ENCODE results near the gene HS6ST3.
"Not testable (repeated sequence)": the region's sequence is repeated elsewhere in the genome, so short reads cannot be mapped to it uniquely, and the experiment has no call there.

HS6ST3 gene

GRCh38 chr13:96422002-96422401 is 332.1 kb downstream of the HS6ST3 start:
- DNase-seq (ENCODE audit: low read depth in 3 of 3, low spot score in 1 of 3) = no peak

DNA sequence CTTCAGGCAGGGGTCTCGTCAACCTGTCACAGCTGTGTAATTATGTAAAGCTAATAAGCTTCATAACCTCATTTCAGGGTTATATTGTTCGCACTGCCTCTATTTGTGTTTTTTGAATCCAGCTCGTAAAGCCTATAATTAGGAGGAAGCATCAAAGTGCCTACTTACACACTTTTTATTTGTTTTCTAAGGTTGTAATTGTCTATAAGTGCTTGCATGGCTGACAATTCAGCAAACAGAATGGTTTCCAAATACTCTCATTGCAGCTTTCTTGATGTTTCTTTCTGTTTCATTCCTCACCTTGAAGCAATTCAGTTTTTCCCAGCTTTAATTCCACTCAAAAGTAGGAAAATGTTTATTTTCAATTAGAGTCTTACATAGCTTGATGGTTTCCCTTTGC is 336.3 kb downstream of the HS6ST3 start:
- no peak for DNase-seq (ENCODE audit: low read depth in 3 of 3, low spot score in 1 of 3)

DNA sequence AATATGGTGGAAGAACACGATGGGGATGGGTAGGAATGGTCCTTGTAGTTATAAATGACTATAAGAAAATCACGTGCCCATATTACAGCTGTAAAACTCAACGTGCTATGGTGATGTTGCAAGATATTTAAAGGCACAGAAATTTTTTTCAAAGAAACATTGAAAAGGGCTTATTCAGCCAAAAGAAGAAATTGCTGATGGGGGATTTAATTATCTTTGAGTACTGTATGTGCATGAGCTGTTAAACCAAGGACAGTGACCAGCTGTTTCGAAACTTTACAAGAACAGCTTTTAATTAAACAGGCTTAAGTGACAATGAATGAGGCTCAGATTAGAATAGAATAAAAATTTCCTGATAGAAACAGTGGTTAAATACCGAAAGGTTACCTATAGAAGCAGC is 339.0 kb downstream of the HS6ST3 start:
- DNase-seq (ENCODE audit: low read depth in 3 of 3, low spot score in 1 of 3) = no peak

GRCh38 chr13:96431044-96431581 is 341.2 kb downstream of the HS6ST3 start:
- no peak for DNase-seq (ENCODE audit: low read depth in 3 of 3, low spot score in 1 of 3)

- DNase-seq (ENCODE audit: low read depth in 3 of 3, low spot score in 1 of 3) = no peak
These were observed 354.8 kb downstream of the HS6ST3 start for GRCh38 chr13:96444676-96445075.

GRCh38 chr13:96449920-96450319 is 360.0 kb downstream of the HS6ST3 start:
- DNase-seq (ENCODE audit: low read depth in 3 of 3, low spot score in 1 of 3) = no peak

DNA sequence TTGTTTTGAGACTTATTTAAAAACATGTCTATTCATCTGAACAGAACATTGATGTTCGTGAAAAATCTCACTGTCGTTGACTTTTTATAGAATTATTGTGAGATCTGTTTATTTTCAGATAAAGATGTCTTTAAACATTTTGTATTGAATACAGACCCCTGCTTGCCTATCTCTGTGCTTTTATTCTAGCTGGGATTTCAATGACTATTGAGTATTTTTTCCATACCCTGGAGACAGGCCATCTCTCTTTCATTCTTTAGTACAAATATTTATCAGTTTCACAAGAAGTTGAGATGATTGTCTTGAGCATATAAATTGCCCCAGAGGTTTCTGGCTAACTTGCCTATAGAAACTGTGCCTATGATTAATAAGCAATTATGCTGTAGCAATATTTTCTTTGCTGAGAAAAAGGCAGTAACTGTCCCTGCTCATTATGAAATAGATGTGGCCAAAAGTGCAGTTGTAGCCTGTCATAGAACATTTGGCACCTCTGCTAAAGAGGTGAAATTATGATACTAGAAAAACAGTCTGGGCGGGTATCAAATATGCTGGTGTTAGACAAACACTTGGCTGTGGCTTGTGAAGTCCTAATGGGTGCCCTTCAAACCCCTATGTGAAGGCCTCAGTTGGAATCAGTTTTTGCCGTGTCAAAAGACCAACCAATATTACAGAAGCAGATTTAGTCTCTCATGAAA is 360.6 kb downstream of the HS6ST3 start:
- no peak for DNase-seq (ENCODE audit: low read depth in 3 of 3, low spot score in 1 of 3)

GRCh38 chr13:96454466-96454865 is 364.6 kb downstream of the HS6ST3 start:
- DNase-seq (ENCODE audit: low read depth in 3 of 3, low spot score in 1 of 3) = no peak

DNA sequence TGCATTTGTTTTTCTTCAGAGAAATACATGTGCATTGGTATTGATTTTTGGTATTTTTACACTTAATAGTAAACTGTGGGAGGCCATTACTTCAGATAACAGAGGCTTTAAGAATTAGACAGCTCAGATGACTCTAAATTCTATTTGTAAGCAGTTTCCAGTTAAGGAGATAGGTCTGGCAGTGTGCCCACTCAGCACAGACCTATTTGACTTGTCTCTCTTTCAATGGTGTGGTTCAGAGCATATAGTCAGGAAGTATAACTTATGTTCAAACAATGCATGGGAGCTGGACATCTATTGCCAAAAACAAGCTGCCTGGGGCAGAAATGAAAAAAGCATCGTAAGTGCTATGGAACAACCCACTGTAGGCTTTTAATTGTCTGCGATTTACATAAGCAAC is 370.7 kb downstream of the HS6ST3 start:
- DNase-seq (ENCODE audit: low read depth in 3 of 3, low spot score in 1 of 3) = no peak

GRCh38 chr13:96473526-96474180 is 383.7 kb downstream of the HS6ST3 start:
- DNase-seq (ENCODE audit: low read depth in 3 of 3, low spot score in 1 of 3) = no peak

GRCh38 chr13:96474181-96474557 is 384.3 kb downstream of the HS6ST3 start:
- no peak for DNase-seq (ENCODE audit: low read depth in 3 of 3, low spot score in 1 of 3)

- no peak for DNase-seq (ENCODE audit: low read depth in 3 of 3, low spot score in 1 of 3)
These were observed 385.2 kb downstream of the HS6ST3 start for GRCh38 chr13:96475103-96475502.

GRCh38 chr13:96481482-96481881 is 391.6 kb downstream of the HS6ST3 start:
- DNase-seq (ENCODE audit: low read depth in 3 of 3, low spot score in 1 of 3) = no peak

GRCh38 chr13:96490496-96490989 is 400.6 kb downstream of the HS6ST3 start:
- no peak for DNase-seq (ENCODE audit: low read depth in 3 of 3, low spot score in 1 of 3)

DNA sequence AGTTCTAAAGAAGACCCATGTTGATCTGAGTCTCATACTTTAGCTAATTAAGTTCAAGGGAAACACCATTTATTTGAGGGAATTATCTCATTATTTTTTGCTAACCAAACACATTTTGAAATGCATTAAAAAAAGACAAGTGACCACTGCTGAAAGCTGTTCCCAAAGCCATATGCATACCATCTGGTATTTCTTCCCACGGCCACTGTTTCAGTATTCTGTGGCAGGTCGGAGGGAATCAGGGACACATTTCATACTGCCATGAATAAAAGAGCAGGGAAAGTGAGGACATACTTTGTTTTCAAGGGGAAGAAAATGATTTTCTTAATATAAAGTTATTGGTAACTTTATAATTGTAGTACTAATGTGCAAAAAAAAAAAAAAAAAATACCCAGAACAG is 401.2 kb downstream of the HS6ST3 start:
- DNase-seq (ENCODE audit: low read depth in 3 of 3, low spot score in 1 of 3) = no peak

GRCh38 chr13:96492766-96493165 is 402.9 kb downstream of the HS6ST3 start:
- no peak for DNase-seq (ENCODE audit: low read depth in 3 of 3, low spot score in 1 of 3)

DNA sequence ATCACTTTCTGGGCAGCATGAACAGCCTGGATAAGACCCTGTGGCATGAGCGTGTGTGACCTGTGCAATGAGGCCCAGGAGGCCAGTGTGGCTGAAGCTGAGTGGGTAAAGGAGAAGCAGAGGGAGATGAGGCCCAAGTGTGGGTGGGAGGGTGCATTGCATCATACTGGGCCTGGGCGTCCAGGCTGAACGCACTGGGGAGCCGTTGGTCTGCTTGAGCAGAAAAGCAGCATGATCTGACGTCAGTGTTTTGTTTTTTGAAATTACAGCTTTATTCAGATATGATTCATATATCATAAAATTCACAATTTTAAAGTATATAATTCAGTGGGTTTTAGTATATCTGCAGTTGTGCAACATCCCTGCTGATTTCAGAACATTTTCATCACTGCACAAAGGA is 409.7 kb downstream of the HS6ST3 start:
- DNase-seq (ENCODE audit: low read depth in 3 of 3, low spot score in 1 of 3) = no peak

DNA sequence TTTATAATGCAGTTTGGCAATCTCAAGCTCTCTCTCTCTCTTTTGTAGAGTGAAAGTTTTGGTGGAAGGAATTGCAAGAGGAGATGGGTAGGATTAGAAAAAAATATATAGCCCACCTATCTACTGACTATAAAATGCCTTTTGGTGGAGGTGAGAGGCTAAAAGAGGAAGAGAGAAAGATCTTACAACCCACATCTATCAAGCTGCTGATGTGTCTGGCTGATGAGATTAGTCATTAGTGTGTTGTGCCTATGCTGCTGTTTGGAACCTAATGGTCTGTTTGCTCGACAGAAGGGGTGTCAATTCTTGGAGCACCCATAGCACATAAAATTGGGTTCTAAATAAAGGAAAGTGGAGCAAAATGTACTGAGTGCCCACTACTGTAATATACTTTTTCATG is 411.0 kb downstream of the HS6ST3 start:
- DNase-seq (ENCODE audit: low read depth in 3 of 3, low spot score in 1 of 3) = no peak

GRCh38 chr13:96503481-96503880 is 413.6 kb downstream of the HS6ST3 start:
- no peak for DNase-seq (ENCODE audit: low read depth in 3 of 3, low spot score in 1 of 3)

- no peak for DNase-seq (ENCODE audit: low read depth in 3 of 3, low spot score in 1 of 3)
These were observed 421.7 kb downstream of the HS6ST3 start for GRCh38 chr13:96511587-96511986.

GRCh38 chr13:96519380-96519779 is 429.5 kb downstream of the HS6ST3 start:
- no peak for DNase-seq (ENCODE audit: low read depth in 3 of 3, low spot score in 1 of 3)

GRCh38 chr13:96524398-96525020 is 434.6 kb downstream of the HS6ST3 start:
- not testable (repeated sequence) for DNase-seq (ENCODE audit: low read depth in 3 of 3, low spot score in 1 of 3)
